HG03558 (cell line): Measurements from ENCODE around the gene PCSK2.

Source experiments
- ATAC-seq: cut with Tn5 transposase; IDR thresholded peaks from one replicate; pipeline ENCODE4 v1.9.1; 2021; ENCODE audit warnings: moderate number of reproducible peaks; ENCODE audit not compliant: unreplicated experiment; ENCODE audit errors: extremely low read depth

PCSK2 gene

GRCh38 chr20:17327185-17328148 lies 100.6 kb downstream of the PCSK2 start:
- no peak for ATAC-seq

DNA sequence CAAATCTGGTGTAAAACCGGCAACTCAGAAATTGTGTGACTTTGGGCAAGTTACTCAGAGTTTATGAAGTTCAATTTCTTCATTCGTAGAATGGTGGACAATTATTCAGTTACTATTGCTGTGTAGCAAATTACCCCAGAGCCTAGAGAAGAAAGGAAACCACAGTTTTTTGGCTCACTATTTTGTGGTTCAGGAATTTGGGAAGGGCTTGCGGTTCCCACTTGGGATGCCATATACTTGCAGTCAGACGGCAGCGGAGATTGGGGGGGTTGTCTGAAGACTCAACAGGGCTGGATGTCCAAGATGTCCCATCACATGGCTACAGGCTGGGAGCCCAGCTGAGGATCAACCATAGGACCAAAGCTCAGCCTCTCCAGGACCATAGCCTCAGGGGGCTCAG lies 108.1 kb downstream of the PCSK2 start:
- no peak for ATAC-seq

GRCh38 chr20:17339000-17339399 lies 112.2 kb downstream of the PCSK2 start:
- no peak for ATAC-seq

DNA sequence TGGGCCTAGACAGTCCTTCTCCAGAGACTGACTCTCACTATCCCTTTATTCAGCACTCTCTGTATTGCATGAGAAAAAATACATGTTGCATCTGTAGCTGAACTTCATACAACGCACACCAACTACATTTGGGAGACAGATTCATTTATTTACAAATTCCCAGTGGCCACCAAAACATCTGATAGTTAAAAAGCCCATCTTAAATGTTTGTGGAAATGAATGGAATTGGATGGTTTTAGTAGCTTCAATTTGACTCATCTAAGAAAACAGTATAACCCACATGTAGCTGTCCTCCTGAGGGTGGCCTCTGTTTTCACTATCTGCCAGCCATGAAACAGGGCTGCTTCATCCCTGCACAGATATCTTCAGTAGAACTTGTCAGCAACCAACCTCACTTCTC lies 116.3 kb downstream of the PCSK2 start:
- ATAC-seq: no peak

GRCh38 chr20:17343656-17344452 lies 117.0 kb downstream of the PCSK2 start:
- ATAC-seq: no peak

DNA sequence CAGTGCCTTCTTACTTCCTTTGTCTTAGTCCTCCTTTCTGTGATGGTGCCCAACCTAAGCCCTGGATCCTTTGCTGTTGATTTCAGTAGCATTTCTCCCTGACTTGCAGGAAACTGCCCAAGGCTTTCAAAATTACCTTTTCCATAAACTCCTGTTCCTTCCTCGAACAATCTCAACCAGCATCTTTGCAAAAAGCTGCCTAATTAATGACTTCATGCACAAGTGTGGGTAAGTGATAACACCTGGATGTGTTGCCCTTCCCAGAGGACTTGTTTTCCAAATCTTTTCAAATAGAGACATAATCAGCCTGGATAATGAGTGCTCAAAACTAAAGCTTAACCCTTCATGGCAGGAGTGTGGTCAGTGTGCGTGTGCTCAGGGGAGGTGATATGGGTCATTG lies 118.0 kb downstream of the PCSK2 start:
- ATAC-seq: no peak

DNA sequence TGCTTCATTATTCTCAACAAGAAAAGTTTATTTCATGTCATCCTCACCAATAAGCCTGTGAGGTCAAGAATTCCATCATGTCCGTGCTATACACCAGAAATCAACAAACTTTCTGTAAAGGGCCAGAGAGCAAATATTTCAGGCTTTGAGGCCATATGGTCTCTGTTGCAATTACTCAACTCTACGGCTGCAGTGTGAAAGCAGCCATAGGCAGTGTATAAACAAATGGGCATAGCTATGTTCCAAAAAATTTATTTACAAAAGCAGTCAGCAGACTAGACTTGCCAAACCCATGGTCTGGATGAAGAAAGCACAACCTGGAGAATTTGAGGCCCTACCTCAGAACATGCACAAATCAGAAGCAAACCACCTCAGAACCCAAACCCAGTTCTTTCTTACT lies 118.5 kb downstream of the PCSK2 start:
- no peak for ATAC-seq

GRCh38 chr20:17350321-17350720 lies 123.5 kb downstream of the PCSK2 start:
- no peak for ATAC-seq

GRCh38 chr20:17357238-17357637 lies 130.4 kb downstream of the PCSK2 start:
- no peak for ATAC-seq

- ATAC-seq: no peak
These were observed 132.0 kb downstream of the PCSK2 start for GRCh38 chr20:17358854-17359253.

DNA sequence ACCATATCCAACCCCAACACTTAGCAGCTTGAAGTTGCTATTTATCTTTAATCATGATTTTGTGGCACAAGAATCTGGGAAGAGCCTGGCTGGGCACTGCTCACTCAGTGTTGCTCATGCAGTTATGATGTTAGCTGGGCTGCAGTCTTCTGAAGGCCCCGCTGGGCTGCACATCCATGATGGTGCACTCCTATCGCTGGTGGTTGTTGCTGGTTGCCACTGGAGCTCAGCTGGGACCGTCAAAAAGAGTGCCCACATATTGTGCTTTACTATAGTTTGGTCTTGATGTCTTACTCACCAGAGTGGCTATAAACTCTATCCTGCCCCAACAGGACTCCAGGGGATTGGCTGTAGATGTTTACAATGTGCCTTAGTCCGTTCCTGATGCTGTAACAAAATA lies 137.8 kb downstream of the PCSK2 start:
- ATAC-seq: no peak

- ATAC-seq: no peak
These were observed 139.0 kb downstream of the PCSK2 start for GRCh38 chr20:17365831-17366230.

DNA sequence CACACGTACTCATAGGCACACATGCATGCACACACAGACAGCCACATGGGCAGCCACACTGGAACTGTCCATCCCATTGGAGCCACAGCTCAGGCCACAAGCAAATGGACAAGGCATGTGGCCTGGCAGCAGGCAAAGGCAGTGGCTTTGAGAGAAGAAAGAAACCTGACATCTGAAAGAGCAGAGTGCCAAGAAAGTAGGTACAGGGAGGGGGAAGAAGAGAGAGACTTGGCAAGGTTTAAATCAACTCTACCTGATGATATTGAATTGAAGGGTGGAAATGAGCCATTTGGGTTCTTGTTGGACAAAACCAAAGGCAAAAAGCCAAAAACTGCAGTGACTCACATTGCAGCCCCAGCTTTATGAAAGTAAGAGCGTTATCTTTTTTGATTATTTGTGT lies 142.7 kb downstream of the PCSK2 start:
- ATAC-seq: no peak

- no peak for ATAC-seq
These were observed 146.1 kb downstream of the PCSK2 start for GRCh38 chr20:17372806-17373440.

- ATAC-seq: no peak
These were observed 147.2 kb downstream of the PCSK2 start for GRCh38 chr20:17374086-17374485.

DNA sequence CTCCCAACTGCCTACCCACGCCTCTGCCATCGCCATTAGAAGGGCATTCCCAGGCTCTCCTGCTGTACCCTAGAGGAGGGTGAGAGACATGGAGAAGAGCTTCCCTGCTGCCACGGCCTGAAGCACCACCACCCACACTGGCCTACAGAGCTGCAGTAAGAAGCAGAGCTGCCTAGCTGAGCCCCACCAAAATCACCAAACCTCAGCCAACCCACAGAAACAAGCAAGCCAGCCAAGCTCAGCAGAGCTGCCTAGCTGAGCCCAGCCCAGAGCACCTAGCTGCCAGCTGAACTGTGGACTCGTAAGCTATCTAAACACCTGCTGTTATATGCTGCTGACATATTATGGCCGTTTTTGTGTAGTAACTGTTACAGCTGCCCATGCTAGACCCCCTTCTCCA lies 149.2 kb downstream of the PCSK2 start:
- no peak for ATAC-seq

DNA sequence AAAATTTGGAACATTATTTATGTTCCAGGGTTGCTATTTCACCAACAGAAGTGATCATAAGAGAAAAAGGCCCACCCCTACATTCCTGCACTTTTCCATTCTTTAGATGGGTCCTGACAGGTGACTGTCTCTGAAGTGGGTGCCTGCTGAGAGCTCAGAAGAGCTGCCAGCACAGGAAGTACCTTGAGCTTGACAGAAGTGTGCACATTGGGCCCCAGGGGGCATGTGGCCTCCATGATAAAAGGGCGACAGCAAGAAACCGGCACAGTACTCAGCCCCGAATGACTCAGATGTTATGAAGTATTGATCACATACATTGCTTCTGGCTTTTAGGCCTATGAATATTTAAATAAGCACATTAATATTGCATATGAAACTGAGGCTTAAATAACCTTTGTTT lies 150.4 kb downstream of the PCSK2 start:
- ATAC-seq: no peak

- no peak for ATAC-seq
These were observed 152.8 kb downstream of the PCSK2 start for GRCh38 chr20:17379651-17380050.

GRCh38 chr20:17380801-17381200 lies 154.0 kb downstream of the PCSK2 start:
- ATAC-seq: no peak

GRCh38 chr20:17381724-17382123 lies 154.9 kb downstream of the PCSK2 start:
- ATAC-seq: no peak

GRCh38 chr20:17385798-17386197 lies 159.0 kb downstream of the PCSK2 start:
- no peak for ATAC-seq
